Islet precursor cell (in vitro differentiated cells): ENCODE results near the gene KCNAB2.

Experiments
- DNase-seq: peaks from one replicate; pipeline ENCODE4 v3.0.0-alpha.2; 2018

The KCNAB2 gene

DNA sequence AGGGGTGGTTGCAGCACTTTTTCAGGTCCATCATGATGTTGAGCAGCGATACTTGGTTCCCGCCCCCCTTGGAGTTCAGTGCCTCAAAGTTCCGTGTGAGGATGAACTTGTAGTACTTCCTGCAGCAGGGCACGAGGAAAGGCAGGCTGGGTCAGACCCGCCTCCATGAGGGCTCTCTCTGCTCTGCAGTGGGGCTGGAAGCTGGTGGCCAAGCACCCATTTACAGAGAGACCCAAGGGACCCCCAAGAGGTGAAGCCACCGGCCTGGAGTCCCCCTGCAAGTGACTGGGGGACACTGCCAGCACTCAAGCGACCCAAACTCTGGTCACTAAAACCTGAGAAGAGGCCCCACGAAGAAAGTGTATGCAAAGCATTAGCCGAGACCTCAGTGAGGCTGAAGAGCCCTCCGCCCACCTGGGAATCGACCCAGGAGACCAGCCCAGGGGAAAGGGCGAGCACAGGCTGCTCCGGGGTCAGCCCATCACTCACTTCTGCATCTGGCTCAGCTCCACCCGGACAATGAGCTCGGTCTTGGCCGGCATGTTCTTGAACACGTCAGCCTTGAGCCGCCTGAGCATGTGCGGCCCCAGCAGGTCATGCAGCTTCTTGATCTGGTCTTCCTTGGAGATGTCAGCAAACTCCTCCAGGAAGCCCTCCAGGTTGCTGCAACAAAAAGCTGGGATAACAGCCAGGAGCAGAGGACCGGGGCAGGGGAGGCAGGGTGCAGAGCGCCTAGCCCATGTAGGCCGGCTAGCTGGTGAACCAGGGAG is 89.2 kb downstream of the KCNAB2 start:
- no peak for DNase-seq

DNA sequence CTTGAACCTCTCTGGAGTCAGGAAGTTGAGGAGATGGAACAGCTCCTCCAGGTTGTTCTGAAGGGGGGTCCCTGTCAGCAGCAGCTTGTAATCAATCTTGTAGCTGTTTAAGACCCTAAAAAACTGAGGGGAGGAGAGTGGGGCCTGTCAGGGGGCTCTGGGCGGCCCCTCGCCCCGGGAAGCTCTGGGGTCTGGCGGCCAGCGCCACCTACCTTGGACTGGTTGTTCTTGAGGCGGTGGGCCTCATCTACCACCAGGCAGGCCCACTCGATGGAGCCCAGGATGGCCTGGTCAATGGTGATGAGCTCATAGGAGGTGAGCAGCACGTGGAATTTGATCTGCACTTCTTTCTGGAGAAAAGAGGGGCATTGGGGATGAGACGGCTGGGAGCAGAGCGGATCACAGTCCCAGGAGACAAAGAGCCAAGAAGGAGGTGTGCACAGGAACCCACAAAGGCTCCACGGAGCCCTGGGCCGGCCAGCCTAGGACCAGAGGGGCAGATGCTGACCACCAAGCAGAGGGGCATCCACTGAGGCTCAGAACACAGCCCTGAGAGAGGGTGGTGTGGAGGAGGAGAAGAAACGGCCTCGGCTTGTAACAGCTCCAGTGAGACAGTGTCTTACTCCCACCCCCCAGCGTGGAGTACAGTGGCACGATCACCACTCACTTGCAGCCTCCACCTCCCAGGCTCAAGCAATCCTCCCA is 91.0 kb downstream of the KCNAB2 start:
- DNase-seq = no peak

DNA sequence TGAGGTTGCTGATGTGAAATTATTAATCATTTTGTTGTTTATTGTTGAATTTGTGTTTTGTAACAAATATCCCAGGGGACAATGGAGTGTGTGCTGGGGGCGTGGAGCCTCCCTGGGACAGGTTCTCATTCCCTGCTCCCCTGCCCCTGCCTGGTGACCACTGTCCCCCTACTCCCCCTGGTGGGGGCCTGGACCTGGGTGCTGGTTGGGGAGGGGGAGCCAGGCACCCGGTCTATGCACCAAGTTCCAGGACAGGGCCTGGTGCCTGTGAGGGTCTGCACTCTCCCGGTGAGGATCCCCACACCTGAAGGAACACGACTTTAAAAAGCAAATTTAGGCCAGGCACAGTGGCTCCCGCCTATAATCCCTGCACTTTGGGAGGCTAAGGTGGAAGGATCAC is 92.1 kb downstream of the KCNAB2 start:
- no peak for DNase-seq

DNA sequence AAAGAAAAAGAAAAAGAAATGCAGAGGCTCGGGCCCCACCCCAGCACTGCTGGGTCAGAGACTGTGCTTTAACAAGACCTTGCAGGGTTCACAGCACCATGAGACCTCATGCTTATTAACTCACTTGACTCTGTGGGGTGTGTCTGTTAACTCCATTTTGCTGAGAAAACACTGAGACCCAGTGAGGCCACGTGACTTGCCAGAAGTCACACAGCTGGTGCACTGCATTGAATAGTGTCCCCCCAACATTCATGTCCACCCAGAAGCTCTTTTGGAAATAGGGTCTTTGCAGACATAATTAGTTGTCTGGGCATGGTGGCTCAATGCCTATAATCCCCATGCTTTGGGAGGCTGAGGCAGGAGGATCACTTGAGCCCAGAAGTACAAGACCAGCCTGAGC is 94.7 kb downstream of the KCNAB2 start:
- DNase-seq = no peak

DNA sequence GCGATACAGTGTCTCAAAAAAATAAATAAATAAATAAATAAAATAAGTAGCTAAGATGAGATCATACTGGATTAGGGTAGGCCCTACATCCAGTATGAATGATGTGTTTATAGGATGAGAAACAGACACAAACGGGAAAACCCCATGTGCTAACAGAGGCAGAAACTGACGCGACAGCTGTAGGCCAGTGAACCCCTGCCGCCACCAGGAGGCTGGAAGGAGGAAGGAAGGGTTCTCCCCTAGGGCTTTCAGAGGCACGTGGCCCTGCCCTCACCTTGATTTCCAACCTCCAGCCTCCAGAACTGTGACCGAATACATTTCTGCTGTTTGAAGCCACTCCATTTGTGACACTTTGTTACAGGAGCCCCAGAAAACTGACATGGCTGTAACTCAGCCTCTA is 95.9 kb downstream of the KCNAB2 start:
- no peak for DNase-seq

DNA sequence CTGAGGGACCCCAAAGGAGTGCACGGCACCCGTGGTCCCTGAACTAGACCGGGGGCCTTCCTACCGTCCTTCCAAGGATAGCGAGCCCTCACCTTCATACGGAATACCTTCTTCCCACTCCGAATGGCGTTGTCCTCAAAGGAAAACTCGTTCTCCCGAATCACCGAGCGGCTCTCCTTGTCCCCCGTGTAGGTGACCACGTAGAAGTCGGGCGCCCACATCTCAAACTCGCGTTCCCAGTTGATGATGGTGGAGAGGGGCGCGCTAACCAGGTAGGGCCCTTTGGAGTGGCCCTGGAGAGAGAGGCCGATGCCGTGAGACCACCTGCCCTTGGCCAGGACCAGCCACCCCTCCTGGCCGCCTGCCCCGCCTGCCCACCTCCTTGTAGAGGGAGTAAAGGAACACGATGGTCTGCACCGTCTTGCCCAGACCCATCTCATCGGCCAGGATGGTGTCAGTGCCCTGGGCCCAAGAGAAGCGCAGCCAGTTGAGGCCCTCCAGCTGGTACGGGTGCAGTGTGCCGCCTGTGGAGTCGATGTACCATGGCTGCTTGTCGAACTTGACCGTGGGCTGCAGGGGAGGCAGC is 96.4 kb downstream of the KCNAB2 start:
- no peak for DNase-seq

DNA sequence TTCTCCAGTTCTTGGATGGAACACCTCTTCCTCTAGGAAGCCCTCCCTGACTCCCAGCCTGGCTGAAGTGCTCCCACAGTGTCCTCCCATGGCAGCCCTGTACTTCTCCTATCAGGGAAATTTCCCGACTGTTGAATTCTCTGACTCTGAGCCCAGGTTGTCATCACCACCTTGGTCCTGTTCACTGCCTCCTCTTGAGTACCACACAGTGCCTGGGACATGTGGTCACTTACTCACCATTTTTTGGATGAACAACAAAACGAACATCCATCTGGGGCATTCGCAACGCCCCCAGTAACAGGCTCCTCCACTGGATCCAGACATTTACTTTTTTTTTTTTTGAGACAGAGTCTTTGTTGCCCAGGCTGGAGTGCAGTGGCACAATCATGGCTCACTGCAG is 97.0 kb downstream of the KCNAB2 start:
- DNase-seq = no peak

DNA sequence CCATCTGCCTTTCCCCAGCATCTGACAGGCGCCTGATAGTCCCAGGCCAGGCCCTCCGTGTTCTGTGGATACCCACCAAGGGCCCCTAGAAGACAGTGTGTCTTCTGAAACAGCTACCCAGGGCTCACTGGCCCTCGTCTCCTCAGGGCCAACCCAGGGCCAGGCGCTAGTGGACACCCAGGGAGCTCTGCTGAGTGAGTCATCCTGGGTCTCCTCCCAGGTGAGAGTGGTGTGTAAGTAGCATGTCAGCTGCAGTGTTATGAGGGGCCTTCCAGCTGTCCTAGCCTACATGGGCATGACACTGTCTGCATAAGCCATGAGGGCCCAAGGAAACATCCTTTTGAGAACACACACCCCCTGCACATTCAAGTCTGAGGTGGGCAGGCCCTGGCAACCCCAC is 97.7 kb downstream of the KCNAB2 start:
- no peak for DNase-seq

DNA sequence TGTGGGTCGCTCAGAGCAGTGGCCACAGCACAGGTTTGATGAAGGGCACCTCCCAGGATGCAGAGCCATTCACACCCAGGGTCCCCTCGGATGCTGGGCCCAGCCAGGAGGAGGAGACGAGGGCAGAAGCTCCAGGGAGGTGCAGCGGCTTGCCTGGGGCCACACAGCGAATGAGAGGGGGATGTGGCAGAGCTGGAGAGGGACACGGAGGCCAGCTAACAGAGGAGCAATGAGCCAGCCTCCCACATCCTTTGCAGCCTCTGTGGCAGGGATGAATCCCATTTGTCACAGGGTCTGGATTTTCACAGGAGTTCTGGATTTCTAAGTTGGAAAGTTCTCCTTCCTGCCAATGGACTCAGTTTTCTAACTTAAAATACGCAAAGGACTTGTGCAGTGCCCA is 98.5 kb downstream of the KCNAB2 start:
- DNase-seq = no peak

DNA sequence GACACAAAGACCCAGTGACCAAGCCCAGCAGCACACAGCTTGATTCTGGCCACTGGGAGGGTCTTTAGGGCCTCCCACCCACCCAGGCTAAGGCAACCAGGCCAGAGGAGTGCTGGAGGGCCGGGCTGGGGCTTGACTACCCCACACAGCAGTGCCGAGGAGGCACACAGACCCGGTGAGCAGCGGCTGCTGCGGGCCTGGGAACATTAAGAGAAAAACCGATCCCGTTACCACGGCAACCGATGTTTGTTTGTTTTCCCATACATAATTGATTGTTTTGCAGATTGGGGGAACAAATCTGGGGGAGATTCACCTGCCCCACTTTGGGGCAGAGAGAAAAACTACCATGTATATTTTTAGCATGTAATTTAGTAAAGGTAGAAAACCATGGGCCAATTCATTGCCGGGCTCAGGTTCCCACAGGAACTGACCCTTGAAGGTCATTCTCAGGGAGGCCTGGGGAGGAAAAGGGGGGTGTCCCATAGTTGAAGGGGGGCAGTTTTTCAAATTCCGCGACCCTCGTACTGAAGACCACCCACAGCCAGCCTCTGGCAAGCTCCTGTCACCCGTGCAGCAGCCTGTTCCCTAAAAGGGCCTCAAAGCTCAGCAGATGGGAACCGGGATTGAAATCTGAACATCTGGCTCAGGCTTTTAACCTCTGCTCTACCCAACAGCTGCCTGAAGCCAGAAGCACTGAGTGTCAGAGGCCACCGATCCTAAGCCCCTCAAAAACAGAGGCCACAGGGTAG is 99.1 kb downstream of the KCNAB2 start:
- DNase-seq = no peak

DNA sequence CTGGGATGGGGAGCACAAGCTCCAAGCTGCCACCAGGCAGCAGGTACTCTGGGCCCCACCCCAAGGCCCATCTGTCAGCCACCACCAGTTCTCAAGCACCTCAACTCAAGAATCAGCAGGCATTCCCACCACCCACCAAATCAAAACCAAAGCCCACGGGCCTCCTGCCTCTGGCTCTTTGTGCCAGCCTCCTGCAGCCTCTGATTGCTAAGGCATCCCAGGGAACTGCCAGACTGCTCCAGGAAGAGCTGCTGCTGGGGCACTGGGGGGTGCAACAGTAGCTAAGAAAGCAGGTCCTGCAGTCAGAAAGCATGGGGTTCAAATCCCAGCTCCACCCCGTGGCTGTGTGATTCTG is 99.7 kb downstream of the KCNAB2 start:
- DNase-seq = no peak

DNA sequence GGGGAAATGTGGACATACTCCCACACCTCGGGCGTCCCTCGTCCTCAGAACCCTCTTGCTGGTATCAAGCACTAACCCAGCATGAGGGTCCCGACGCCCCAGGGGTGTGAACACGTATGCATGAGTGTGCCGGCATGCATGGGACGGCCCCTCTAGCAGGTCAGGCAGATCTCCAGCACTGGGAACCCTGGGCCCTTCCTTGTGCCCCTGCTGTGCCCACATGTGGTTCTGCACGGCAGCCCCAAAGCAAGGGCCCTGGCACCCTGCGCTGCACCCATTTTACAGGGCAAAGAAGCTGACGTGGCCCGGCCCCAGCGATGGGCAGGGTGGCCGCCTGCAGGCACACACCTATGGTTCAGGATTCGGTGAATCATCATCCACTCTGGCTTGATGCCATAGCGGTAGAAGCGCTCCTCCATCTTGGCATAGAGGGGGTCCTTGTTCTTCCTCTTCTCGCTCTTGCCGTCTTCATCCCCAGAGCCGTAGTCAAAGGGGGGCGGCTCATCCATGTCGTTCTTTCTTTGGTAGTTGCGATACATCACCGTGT is 100.2 kb downstream of the KCNAB2 start:
- DNase-seq = no peak

DNA sequence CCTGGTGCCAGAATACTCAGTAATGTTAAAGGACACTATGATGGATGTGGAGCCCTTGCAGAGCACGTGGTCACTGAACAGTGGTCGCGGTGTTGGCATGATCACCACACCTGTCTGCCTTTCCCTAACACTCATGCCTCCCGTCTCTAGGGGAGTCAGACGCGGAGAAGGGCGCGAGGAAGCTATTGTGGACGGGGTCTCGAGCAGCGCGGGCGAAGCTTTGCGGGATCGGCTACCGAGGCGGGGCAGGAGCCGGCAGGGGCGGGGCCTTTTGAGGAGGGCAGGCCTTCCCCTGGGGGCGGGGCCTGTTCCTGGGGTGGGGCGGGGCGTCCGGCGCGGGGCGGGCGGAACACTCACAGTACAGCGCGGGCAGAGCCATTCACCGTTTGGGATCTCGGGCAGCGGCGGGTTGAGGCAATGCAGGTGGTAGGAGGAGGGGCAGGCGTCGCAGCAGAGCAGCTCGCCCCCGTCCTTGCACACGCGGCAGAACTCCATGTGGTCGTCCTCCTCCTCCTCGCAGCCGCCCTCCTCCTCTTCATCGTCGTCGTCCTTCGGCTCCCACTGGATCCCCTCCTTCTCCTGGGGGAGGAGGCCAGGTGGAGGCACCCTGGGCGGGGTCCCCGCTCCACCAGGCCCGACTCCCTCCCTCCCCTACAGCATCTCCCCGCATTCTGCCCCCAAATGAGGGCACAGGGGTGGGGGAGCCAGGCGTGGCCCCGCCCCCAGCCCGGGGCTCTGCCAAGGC is 103.0 kb downstream of the KCNAB2 start:
- peak; percentile 91 for DNase-seq

DNA sequence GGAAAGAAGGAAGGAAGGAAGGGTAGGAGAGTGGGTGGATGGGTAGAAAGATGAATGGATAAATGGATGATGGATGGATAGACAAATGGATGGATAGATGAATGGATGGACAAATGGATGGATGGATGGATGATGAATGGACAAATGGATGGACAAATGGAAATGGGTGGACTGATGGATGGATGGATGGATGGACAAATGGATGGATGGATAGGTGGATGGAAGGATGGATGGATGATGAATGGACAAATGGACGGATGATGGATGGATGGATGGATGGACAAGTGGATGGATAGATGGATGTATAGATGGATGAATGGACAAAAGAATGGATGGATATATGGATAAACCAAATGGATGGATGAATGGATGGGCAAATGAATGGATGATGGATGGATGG is 103.9 kb downstream of the KCNAB2 start:
- DNase-seq = no peak

DNA sequence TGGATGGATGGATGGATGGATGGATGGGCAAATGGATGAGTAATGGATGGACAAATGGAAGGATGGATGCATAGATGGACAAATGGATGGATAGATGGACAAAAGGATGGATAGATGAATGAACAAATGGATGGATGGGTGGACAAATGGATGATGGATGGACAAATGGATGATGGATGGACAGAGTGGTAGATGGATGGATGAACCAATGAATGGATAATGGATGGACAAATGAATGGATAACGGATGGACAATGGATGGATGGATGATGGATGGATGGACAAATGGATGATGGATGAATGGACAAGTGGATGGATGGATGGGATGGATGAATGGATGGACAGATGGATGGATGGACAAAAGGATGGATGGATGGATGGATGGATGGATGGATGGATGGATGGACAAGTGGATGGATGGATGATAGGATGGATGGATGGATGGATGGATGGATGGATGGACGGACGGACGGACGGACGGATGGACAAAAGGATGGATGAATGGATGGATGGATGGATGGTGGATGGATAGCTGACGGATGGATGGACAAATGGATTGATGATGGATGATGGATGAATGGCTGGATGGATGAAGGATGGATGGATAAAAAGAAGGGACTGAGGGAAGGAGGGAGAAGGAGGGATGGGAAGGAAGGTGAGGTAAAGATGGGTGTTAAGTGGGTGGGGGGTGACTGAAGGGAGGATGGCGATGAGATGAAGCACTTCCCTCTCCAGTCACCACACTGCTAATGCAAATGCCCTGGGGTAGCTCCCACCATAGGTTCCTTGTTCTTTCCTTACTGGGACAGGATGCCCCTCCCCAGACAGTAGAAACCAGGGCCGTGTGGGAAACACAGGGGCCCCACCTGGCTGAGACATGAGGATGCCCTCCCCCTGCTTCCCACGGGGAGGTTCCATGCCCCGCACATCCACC is 104.6 kb downstream of the KCNAB2 start:
- DNase-seq = no peak
